ENCODE results near the gene THSD8.

DNA sequence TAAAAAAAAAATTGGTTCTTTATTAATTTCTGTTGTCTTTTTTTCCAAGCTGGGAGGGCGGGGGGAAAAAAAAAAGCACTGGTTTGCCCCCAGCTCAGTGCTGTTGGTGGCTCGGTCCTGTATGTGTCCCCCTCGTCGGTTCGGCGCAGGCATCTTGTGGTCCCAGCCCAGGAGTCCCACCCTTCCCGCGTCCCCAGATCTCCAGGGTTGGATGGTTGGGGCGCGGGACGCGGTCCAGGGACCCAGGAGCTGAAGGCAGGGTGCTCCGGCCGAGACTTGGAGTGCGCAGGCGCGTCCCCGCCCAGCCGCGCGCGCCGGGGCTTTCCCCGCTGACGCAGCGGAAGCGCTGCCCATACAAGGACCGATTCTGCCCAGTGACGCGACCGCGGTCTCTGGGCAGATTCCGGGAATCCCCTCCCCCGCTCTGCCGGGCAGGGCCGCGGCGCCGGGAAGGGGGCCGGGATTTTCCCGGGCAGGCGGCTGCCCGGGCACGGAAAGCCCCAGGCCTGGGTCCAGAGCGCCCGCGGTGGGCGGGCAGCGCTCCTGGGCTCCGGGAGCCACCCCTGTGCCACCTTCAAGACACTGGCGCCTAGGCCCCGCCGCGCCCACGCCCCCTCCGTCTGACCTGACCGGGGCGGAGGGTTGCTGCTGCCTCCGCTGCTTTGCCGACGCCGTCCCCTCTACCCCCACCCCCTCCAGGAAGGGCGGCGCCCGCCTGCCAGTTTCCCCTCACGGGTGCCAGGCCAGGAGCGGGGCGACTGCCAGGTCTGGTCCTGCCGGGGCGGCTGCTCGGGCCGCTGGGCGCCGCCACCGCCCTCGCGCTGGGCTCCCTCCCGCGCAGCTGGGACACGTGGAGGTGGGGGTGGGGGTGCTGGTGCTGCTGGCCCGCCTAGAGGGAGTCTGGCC is 8.3 kb upstream of the THSD8 start:
- TF ChIP-seq, protein P1, sequence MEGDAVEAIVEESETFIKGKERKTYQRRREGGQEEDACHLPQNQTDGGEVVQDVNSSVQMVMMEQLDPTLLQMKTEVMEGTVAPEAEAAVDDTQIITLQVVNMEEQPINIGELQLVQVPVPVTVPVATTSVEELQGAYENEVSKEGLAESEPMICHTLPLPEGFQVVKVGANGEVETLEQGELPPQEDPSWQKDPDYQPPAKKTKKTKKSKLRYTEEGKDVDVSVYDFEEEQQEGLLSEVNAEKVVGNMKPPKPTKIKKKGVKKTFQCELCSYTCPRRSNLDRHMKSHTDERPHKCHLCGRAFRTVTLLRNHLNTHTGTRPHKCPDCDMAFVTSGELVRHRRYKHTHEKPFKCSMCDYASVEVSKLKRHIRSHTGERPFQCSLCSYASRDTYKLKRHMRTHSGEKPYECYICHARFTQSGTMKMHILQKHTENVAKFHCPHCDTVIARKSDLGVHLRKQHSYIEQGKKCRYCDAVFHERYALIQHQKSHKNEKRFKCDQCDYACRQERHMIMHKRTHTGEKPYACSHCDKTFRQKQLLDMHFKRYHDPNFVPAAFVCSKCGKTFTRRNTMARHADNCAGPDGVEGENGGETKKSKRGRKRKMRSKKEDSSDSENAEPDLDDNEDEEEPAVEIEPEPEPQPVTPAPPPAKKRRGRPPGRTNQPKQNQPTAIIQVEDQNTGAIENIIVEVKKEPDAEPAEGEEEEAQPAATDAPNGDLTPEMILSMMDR (IDR thresholded peaks at IDR 0.05), result no peak
- TF ChIP-seq EZH2 (IDR thresholded peaks at IDR 0.05), result no peak
- TF ChIP-seq EZH2phosphoT487 (IDR thresholded peaks at IDR 0.05), result no peak
